Activated T-helper 17 cell treated with anti-CD3 and anti-CD28 coated beads, Interleukin-2, amount 50 U/mL, for 72 hours (primary cell): ENCODE data around the gene SF3B3. TPM values are rescaled to one million over a fixed set of nuclear protein-coding genes. Genes with fewer than 3 reads are reported as not detected.
"Not testable (repeated sequence)": the region's sequence is repeated elsewhere in the genome, so short reads cannot be mapped to it uniquely, and the experiment has no call there.

Source experiments
- ATAC-seq: fragments of 150-1000 bp; cut with Tn5 transposase; replicated peaks from 2 replicates; pipeline ENCODE4 v1.10.0; 2021; ENCODE audit warnings: mild to moderate bottlenecking, moderate library complexity
- H3K27ac Mint-ChIP-seq: one replicate; pipeline ENCODE4 v1.8.0; 2022; ENCODE audit warnings: mixed read lengths
- H3K27me3 Mint-ChIP-seq: one replicate; pipeline ENCODE4 v1.8.0; 2022; ENCODE audit warnings: mixed read lengths
- H3K36me3 Mint-ChIP-seq: one replicate; pipeline ENCODE4 v1.8.0; 2022; ENCODE audit warnings: low read depth, mild to moderate bottlenecking, mixed read lengths
- H3K4me1 Mint-ChIP-seq: one replicate; pipeline ENCODE4 v1.8.0; 2022; ENCODE audit warnings: mixed read lengths
- H3K4me3 Mint-ChIP-seq: one replicate; pipeline ENCODE4 v1.8.0; 2022; ENCODE audit warnings: mild to moderate bottlenecking, mixed read lengths
- H3K9me3 Mint-ChIP-seq: one replicate; pipeline ENCODE4 v1.8.0; 2022; ENCODE audit warnings: mixed read lengths
- total RNA-seq, 2 donors: library from RNA; stranded (reverse); gene quantifications; one replicate each; pipeline ENCODE4 v1.2.3, GENCODE V29; 2022

The SF3B3 gene
- total RNA-seq, 2 donors from 2014 or later = 343 to 576 TPM

GRCh38 chr16:70579648-70580630 is 56.3 kb downstream of the SF3B3 start:
- Mint-ChIP-seq H3K9me3 (no peaks in the 10 kb centered on the region), H3K4me1 (peaks cover 6% of the 10 kb centered on the region), H3K4me3 (no peak overlapping the region), H3K36me3 (peaks cover under 1% of the 10 kb centered on the region), H3K27ac (no peak overlapping the region), H3K27me3 (no peaks in the 10 kb centered on the region)
- no peak for ATAC-seq

GRCh38 chr16:70582280-70582978 is 58.8 kb downstream of the SF3B3 start:
- H3K27me3 Mint-ChIP-seq = no peaks in the 10 kb centered on the region
- no peak overlapping the region for H3K4me3 Mint-ChIP-seq
- no peaks in the 10 kb centered on the region for H3K36me3 Mint-ChIP-seq
- H3K27ac Mint-ChIP-seq = no peak overlapping the region
- no peaks in the 10 kb centered on the region for H3K9me3 Mint-ChIP-seq
- no peak for ATAC-seq
- no peaks in the 10 kb centered on the region for H3K4me1 Mint-ChIP-seq

- Mint-ChIP-seq H3K4me1 (no peaks in the 10 kb centered on the region), H3K36me3 (no peaks in the 10 kb centered on the region), H3K9me3 (no peaks in the 10 kb centered on the region), H3K27ac (no peak overlapping the region), H3K4me3 (no peak overlapping the region), H3K27me3 (no peaks in the 10 kb centered on the region)
- ATAC-seq = no peak
These were observed 63.1 kb downstream of the SF3B3 start for GRCh38 chr16:70586731-70587130.

GRCh38 chr16:70588565-70588964 is 64.9 kb downstream of the SF3B3 start:
- no peaks in the 10 kb centered on the region for H3K9me3 Mint-ChIP-seq
- no peaks in the 10 kb centered on the region for H3K36me3 Mint-ChIP-seq
- no peaks in the 10 kb centered on the region for H3K4me1 Mint-ChIP-seq
- no peak overlapping the region for H3K27ac Mint-ChIP-seq
- H3K4me3 Mint-ChIP-seq = no peak overlapping the region
- ATAC-seq = no peak
- H3K27me3 Mint-ChIP-seq = no peaks in the 10 kb centered on the region

GRCh38 chr16:70589416-70589815 is 65.8 kb downstream of the SF3B3 start:
- not testable (repeated sequence) for H3K27me3 Mint-ChIP-seq, H3K4me1 Mint-ChIP-seq, H3K4me3 Mint-ChIP-seq, ATAC-seq, H3K9me3 Mint-ChIP-seq, H3K36me3 Mint-ChIP-seq, H3K27ac Mint-ChIP-seq

GRCh38 chr16:70589998-70590471 is 66.4 kb downstream of the SF3B3 start:
- Mint-ChIP-seq H3K4me3 (no peak overlapping the region), H3K4me1 (no peaks in the 10 kb centered on the region), H3K36me3 (no peaks in the 10 kb centered on the region), H3K27ac (no peak overlapping the region), H3K9me3 (no peaks in the 10 kb centered on the region), H3K27me3 (no peaks in the 10 kb centered on the region)
- ATAC-seq = no peak

DNA sequence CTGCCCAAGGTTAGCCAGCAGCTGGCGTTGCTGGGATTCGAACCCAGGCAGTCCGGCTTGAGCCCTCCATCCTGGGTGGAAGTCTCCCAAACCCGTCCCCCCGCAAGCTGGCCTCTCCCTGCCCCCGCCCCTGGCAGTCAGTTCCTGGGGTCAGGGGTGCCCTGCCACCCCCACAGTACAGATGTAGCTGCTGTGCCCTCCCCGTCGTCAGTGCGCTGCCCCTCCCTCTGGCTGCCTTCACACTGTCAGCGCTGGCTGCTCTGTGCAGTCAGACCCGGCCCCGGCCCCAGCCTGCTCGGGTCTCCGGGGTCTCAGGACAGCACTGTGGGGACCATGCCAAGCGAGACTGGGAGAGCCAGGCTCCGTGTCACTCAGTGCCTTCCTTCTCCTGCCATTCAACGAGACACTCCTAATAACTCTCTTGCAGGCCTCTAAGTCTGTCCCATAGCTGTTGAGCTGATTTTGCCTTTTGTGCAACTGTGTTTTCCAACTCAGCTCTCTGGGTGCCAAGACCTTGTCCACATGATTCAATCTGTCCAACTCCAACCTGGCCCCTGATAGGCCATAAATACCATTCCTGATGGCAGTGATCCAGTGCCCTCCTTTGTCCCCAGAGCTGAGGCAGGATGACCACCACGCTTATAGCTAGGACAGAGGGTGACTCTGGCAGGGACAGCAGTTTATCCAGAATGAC is 67.3 kb downstream of the SF3B3 start:
- Mint-ChIP-seq H3K4me1 (no peaks in the 10 kb centered on the region), H3K27ac (no peak overlapping the region), H3K4me3 (no peak overlapping the region), H3K36me3 (no peaks in the 10 kb centered on the region), H3K27me3 (no peaks in the 10 kb centered on the region), H3K9me3 (no peaks in the 10 kb centered on the region)
- no peak for ATAC-seq

GRCh38 chr16:70591615-70592014 is 68.0 kb downstream of the SF3B3 start:
- H3K9me3 Mint-ChIP-seq = no peaks in the 10 kb centered on the region
- no peaks in the 10 kb centered on the region for H3K27me3 Mint-ChIP-seq
- no peak for ATAC-seq
- H3K36me3 Mint-ChIP-seq = no peaks in the 10 kb centered on the region
- H3K4me1 Mint-ChIP-seq = no peaks in the 10 kb centered on the region
- H3K27ac Mint-ChIP-seq = no peak overlapping the region
- no peak overlapping the region for H3K4me3 Mint-ChIP-seq

DNA sequence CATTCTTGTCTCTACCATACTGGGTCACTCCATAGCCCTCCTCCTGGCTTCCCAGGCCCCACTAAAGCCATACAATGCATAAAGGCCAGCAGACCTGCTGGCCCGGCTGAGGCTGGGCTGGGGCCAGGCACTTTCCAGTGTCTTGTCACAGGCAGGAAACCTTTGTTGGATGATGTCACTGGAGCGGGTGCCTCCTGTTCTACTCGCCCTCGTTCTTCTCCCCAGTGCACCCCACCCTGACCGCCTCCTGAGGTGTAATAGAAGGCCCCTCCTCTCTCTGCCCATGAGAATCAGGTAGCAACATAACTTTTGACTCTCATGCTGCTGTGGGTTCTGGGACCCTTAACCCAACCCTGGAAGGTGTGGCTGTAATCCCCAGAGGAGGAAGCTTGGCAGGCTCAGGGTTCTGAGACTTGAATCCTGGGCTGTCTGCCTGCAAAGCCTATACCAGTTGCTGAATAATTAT is 68.5 kb downstream of the SF3B3 start:
- Mint-ChIP-seq H3K27ac (no peak overlapping the region), H3K4me1 (no peaks in the 10 kb centered on the region), H3K4me3 (no peak overlapping the region), H3K27me3 (no peaks in the 10 kb centered on the region), H3K9me3 (no peaks in the 10 kb centered on the region), H3K36me3 (no peaks in the 10 kb centered on the region)
- no peak for ATAC-seq

DNA sequence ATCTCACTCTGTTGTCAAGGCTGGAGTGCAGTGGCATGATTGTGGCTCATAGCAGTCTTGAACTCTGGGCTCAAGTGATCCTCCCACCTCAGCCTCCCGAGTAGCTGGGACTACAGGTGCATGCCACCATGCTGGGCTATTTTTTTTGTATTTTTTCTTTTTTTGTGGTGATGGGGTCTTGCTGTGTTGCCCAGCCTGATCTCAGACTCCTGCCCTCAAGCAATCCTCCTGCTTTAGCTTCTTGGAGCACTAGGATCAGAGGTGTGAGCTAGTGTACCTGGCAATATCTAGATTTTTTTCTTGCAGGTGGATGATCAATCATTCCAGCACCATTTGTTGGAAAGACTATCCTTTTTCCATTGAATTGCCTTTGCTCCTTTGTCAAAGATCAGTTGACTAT is 69.9 kb downstream of the SF3B3 start:
- H3K27ac Mint-ChIP-seq = no peak overlapping the region

GRCh38 chr16:70594569-70594968 is 71.0 kb downstream of the SF3B3 start:
- Mint-ChIP-seq H3K36me3 (no peaks in the 10 kb centered on the region), H3K27ac (no peak overlapping the region), H3K4me3 (no peak overlapping the region), H3K9me3 (no peaks in the 10 kb centered on the region), H3K27me3 (no peaks in the 10 kb centered on the region), H3K4me1 (no peaks in the 10 kb centered on the region)
- ATAC-seq = no peak

More for the DNA sequence above, 69.9 kb downstream of the SF3B3 start:
- Mint-ChIP-seq H3K27me3 (no peaks in the 10 kb centered on the region), H3K9me3 (no peaks in the 10 kb centered on the region), H3K4me1 (no peaks in the 10 kb centered on the region), H3K4me3 (no peak overlapping the region), H3K36me3 (no peaks in the 10 kb centered on the region)
- ATAC-seq = no peak

GRCh38 chr16:70597135-70597835 is 73.7 kb downstream of the SF3B3 start:
- Mint-ChIP-seq H3K9me3 (no peaks in the 10 kb centered on the region), H3K4me1 (no peaks in the 10 kb centered on the region), H3K4me3 (no peak overlapping the region), H3K27ac (no peak overlapping the region), H3K36me3 (no peaks in the 10 kb centered on the region), H3K27me3 (peaks cover 10% of the 10 kb centered on the region)
- ATAC-seq = no peak

DNA sequence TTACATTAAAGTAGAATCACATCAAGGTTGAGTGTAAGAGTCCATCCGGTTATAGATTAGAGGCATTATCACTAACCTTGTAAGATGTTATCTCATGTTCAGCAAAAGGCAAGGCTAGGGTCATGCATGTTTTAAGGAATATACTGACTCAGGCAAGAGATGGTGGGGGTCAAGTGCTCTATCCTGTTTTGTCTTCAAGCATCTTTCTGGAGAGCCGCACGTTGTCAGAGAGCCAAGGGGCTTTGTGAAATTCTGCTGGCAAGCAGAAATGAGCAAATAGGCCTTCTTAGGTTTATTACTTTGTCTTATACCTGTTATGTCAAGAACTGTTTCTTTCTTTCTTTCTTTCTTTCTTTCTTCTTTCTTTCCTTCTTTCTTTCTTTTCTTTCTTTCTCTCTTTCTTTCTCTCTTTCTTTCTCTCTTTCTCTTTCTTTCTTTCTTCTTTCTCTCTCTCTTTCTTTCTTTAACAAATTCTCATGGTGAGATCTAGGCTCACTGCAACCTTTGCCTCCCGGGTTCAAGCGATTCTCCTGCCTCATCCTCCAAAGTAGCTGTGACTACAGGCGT is 75.4 kb downstream of the SF3B3 start:
- Mint-ChIP-seq H3K27ac (no peak overlapping the region), H3K4me1 (no peaks in the 10 kb centered on the region), H3K27me3 (peaks cover 10% of the 10 kb centered on the region), H3K4me3 (no peak overlapping the region), H3K9me3 (no peaks in the 10 kb centered on the region), H3K36me3 (no peaks in the 10 kb centered on the region)
- ATAC-seq = no peak

DNA sequence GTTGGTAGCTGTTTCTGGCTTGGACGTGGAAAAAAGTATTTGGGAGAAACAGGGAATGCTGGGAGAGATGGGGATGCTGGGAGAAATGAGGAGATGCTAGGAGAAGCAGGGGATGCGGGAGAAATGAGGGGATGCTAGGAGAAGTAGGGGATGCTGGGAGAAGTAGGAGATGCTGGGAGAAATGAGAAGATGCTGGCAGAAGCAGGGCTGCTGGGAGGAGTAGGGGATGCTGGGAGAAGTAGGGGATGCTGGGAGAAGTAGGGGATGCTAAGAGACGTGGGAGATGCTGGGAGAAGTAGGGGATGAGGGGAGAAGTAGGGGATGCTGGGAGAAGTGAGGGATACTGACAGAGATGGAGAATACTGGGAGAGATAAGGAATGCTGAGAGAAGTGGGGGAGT is 77.1 kb downstream of the SF3B3 start:
- no peak for ATAC-seq
- Mint-ChIP-seq H3K27ac (peak overlapping the region; percentile 11), H3K9me3 (no peaks in the 10 kb centered on the region), H3K4me1 (no peaks in the 10 kb centered on the region), H3K36me3 (no peaks in the 10 kb centered on the region), H3K4me3 (no peak overlapping the region), H3K27me3 (peaks cover 10% of the 10 kb centered on the region)
